H54 (cell line): ENCODE data around the gene ITGA2B.
"Not testable (repeated sequence)": the region's sequence is repeated elsewhere in the genome, so short reads cannot be mapped to it uniquely, and the experiment has no call there.

Experiments
- DNase-seq: peaks from one replicate; pipeline ENCODE4 v3.0.0; 2011; ENCODE audit warnings: low spot score, mixed read lengths; ENCODE audit not compliant: insufficient read length
- FAIRE-seq: peaks from 3 replicates; lab custom pipeline; 2011; peaks lifted over from hg19 to GRCh38; lab: Jason Lieb, UNC
- POLR2A ChIP-seq: IDR thresholded peaks from 2 replicates; pipeline ENCODE4 v1.6.1; 2011; ENCODE audit warnings: low read depth, mild to moderate bottlenecking, low read length

The ITGA2B gene

GRCh38 chr17:44398692-44399691 is 9.5 kb upstream of the ITGA2B start:
- FAIRE-seq, result no peak

GRCh38 chr17:44397479-44398440 is 8.3 kb upstream of the ITGA2B start:
- FAIRE-seq (no peak), DNase-seq (no peak)
- TF ChIP-seq POLR2A, result no peak

More at GRCh38 chr17:44398692-44399691, 9.5 kb upstream of the ITGA2B start:
- no peak for TF ChIP-seq POLR2A
- no peak for DNase-seq

GRCh38 chr17:44396946-44397345 is 7.5 kb upstream of the ITGA2B start:
- FAIRE-seq, result no peak
- no peak for DNase-seq
- TF ChIP-seq POLR2A, result no peak

- TF ChIP-seq POLR2A, result no peak
- FAIRE-seq (no peak), DNase-seq (no peak)
Measured at GRCh38 chr17:44394833-44395232, 5.4 kb upstream of the ITGA2B start.

- not testable (repeated sequence) for FAIRE-seq, DNase-seq
Measured at GRCh38 chr17:44394112-44394511, 4.7 kb upstream of the ITGA2B start.

GRCh38 chr17:44390250-44390870 is 911 bp upstream of the ITGA2B start:
- TF ChIP-seq POLR2A, result no peak
- FAIRE-seq (no peak), DNase-seq (no peak)

GRCh38 chr17:44389723-44390202 is 314 bp upstream of the ITGA2B start:
- FAIRE-seq (no peak), DNase-seq (no peak)
- no peak for TF ChIP-seq POLR2A

GRCh38 chr17:44387804-44388203 is 1.6 kb downstream of the ITGA2B start:
- DNase-seq (no peak), FAIRE-seq (no peak)
- no peak for TF ChIP-seq POLR2A

GRCh38 chr17:44386182-44386525 is 3.3 kb downstream of the ITGA2B start:
- DNase-seq, result no peak
- no peak for TF ChIP-seq POLR2A
- FAIRE-seq, result no peak

- DNase-seq (peak; percentile 89), FAIRE-seq (no peak)
- no peak; the same call in none of the 2 replicates for TF ChIP-seq POLR2A
Measured at GRCh38 chr17:44385287-44386181, 3.9 kb downstream of the ITGA2B start.

- no peak for TF ChIP-seq POLR2A
- no peak for DNase-seq
- FAIRE-seq, result no peak
Measured at GRCh38 chr17:44384823-44385286, 4.6 kb downstream of the ITGA2B start.

- FAIRE-seq (no peak), DNase-seq (no peak)
- TF ChIP-seq POLR2A, result no peak
Measured at GRCh38 chr17:44384281-44384822, 5.1 kb downstream of the ITGA2B start.
